Measurements from ENCODE around the gene TENM4.

TENM4 gene

DNA sequence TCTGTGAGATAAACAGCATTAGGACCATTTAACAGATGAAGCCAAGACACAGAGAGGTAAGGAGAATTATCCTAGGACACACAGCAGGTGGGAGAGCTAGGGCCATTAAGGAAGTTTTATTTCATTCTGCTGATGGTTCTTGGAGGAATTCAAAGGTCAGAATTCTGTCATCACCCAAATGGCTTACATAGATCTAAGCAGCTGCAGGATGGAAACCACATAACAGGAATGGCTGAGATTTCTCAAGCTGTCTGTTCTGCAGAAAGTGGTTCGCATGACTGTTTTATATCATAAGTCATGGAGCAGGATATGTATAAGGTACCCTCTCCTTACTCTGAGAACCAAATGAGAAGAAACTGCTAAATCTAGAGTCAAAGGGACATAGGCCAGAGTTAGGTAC, 702.9 kb downstream of the TENM4 start:
- in situ Hi-C loops (cut with MboI; ENCODE audit: low sequenced_read_pairs) = no loop called here

- in situ Hi-C loops (cut with MboI; ENCODE audit: low sequenced_read_pairs) = no loop called here
Measured at GRCh38 chr11:78737301-78737700, 703.5 kb downstream of the TENM4 start.

GRCh38 chr11:78735711-78736110, 705.1 kb downstream of the TENM4 start:
- in situ Hi-C loops (cut with MboI; ENCODE audit: low sequenced_read_pairs) = no loop called here

DNA sequence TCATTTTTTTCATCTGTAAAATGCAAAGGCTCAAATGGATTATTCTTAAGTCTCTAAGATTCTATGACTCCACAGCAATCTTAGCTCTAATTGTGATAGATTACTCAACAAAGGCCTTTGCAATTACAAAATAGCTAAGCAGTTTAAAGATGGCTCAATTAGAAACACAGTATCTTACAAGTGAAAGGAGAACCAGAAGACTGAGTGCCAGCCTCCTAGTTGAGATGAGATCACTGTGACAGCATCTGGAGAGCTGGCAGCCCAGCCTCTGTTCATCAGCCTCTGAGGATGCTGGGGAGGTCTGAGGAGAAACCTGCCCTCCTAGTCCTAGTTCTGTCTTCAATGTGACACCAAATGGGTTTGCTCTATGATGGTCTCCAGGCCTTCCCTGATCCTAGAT, 707.8 kb downstream of the TENM4 start:
- in situ Hi-C loops (cut with MboI; ENCODE audit: low sequenced_read_pairs) = no loop called here

- in situ Hi-C loops (cut with MboI; ENCODE audit: low sequenced_read_pairs) = no loop called here
Measured at GRCh38 chr11:78732246-78732645, 708.6 kb downstream of the TENM4 start.

DNA sequence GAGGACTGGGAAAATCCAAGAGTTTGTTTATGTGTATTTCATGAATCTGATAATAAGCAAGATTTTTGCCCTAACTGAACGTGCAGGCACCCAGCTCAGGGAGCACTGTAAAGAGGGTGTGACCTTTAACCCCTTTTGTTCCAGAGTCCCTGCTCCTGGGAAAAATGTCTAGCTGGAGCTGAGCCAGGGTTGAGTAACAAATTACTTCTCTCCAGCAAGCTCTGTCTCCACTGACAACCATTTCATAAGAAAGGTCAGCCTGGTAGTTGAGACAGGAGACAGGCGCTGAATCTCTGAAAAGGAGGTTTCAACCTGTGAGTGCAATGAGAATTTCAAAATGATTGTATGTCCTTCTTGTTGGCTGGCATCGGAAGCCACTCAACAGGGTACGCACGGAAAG, 709.8 kb downstream of the TENM4 start:
- in situ Hi-C loops (cut with MboI; ENCODE audit: low sequenced_read_pairs) = no loop called here

GRCh38 chr11:78730267-78730824, 710.5 kb downstream of the TENM4 start:
- in situ Hi-C loops (cut with MboI; ENCODE audit: low sequenced_read_pairs) = no loop called here

GRCh38 chr11:78727816-78728215, 713.0 kb downstream of the TENM4 start:
- in situ Hi-C loops (cut with MboI; ENCODE audit: low sequenced_read_pairs) = no loop called here

- in situ Hi-C loops (cut with MboI; ENCODE audit: low sequenced_read_pairs) = no loop called here
Measured at GRCh38 chr11:78725200-78725599, 715.6 kb downstream of the TENM4 start.

- in situ Hi-C loops (cut with MboI; ENCODE audit: low sequenced_read_pairs) = no loop called here
Measured at GRCh38 chr11:78722786-78723185, 718.0 kb downstream of the TENM4 start.

GRCh38 chr11:78720281-78720989, 720.4 kb downstream of the TENM4 start:
- in situ Hi-C loops (cut with MboI; ENCODE audit: low sequenced_read_pairs) = no loop called here

DNA sequence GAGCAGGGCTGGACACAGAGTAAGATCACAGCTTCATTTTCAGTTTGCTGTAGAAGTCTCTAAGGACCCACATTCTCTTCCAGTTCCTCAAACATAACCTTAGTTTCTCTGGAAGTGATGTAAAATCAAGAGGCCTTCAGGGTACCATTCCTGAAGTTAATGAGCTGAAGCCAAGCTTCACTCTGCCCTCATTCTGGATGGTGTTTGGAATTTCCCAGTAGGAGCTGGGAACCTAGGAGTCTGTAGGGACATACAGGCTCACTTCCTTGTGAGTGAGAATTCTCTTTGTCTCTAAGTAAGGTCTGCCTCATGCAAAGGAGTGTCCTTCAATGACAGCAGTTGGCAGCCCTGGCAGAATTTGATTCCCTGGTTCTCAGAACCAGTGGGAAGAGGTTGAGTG, 723.8 kb downstream of the TENM4 start:
- in situ Hi-C loops (cut with MboI; ENCODE audit: low sequenced_read_pairs) = no loop called here

- in situ Hi-C loops (cut with MboI; ENCODE audit: low sequenced_read_pairs) = no loop called here
Measured at GRCh38 chr11:78715639-78716311, 725.1 kb downstream of the TENM4 start.

DNA sequence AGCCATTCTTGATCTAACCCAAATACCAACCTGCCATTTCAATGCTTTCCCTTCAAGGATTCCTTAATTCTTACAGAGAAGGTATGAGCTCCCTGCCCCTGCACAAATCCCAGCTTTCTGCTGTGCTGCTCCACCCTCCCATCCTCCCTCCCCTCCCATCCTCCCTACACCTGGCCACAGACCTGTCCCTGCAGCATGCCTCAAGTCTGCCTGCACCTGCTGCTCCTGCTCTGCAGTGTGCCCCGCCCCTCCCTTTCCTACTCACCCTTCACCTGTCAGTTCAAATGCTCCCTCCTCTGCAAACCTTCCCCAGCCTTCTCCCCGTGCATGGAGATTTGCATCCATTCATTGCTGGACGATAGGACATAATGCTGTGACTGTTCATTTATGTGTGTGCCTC, 726.3 kb downstream of the TENM4 start:
- in situ Hi-C loops (cut with MboI; ENCODE audit: low sequenced_read_pairs) = no loop called here

DNA sequence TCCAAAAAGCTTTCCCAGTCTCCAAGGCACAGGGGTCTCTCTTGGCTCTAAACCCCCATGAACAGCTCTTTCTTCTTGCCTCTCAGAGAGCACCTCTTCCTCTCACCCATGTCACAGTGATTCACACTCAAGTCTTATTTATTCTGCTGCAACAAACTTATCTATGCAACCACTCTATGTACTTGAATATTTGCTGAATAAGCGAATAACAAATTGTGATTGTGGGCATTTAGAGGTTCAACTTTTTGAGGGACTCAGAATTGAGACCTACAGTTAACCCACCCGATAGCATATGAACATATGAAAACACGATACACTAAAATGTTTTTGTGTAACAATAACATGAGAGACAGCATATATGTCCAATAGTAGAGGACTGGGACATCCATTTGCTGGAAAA, 729.1 kb downstream of the TENM4 start:
- in situ Hi-C loops (cut with MboI; ENCODE audit: low sequenced_read_pairs) = no loop called here

GRCh38 chr11:78710417-78710816, 730.4 kb downstream of the TENM4 start:
- in situ Hi-C loops (cut with MboI; ENCODE audit: low sequenced_read_pairs) = no loop called here

DNA sequence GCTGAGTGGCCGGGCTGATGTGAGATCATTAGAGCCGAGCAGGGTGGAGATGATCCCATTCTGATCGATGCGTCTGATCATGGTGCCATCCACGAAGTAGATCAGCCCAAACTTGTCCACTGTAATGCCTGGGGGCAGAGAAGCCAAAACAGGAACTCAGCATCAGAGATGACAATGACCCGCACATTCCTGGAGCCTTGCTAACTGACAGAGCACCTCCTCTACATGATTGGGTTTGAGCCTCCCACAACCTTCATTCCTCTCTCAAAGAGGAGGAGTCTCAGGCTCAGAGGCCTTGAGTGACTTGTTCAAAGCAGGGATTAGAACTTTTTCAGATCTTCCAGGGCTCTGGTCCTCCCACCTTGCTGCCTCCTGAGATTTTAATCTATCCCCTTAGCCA, 732.4 kb downstream of the TENM4 start:
- in situ Hi-C loops (cut with MboI; ENCODE audit: low sequenced_read_pairs) = no loop called here

DNA sequence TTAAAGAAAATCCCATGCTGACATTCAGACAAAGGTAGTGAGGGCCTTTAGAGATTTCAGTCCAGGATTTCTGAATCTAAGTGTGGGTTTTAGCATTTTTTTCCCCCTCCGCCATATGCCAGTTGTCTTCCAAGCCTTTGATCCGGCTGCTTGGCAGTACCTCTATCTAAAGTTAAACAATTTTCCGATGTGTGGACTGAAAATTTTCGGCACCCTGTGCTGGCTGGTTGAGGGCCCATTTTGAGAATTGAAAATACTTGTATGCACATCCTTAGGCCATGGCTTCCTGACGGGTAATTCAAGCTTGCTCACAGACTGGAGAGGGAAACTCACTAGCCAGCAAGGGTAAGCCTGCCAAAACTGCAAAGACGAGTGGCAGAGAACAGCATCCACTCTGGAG, 734.3 kb downstream of the TENM4 start:
- in situ Hi-C loops (cut with MboI; ENCODE audit: low sequenced_read_pairs) = no loop called here

- in situ Hi-C loops (cut with MboI; ENCODE audit: low sequenced_read_pairs) = no loop called here
Measured at GRCh38 chr11:78704811-78705210, 736.0 kb downstream of the TENM4 start.

DNA sequence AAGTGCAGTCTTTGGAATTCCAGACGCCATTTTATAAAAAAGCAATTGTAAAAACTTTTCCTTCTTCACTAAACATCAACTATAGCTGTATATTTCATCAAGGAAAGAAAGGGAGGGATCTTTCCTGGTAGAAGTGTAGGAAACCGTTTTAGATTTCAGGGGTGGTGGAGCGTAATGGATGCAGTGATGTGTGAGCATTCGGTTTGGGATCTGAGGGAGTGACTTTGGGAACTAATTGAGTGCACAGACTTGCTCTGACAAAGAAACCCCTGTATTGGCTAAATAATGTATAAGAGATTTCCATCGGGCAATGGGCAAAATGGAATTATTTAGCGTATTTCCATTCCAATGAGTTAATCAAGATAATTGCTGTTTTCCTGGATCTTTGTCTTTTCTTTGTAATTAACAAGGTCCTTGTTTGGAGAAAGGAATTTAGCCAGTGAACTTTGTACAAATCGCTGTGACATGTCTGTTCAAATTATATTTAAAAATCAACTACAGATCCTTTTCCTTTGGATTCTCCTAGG, 741.2 kb downstream of the TENM4 start:
- in situ Hi-C loops (cut with MboI; ENCODE audit: low sequenced_read_pairs) = no loop called here

DNA sequence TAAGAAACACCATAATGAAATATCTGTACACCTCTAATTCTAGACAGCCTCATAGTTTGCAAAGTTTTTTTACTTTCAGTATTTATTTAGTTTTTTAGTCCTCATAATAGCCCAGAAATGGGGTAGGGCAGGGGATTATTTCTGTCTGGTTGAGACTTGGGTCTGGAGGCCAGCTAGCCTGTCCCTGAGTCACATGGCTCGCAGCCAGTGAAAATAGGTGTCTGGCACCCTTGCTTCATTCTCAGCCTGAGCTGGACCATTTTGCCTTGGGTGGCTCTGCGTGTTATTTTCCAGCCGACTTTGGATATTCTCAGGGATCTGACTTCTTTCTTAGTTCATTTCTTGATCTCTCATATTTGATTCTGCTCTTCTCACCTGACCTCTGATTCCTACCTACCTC, 742.2 kb downstream of the TENM4 start:
- in situ Hi-C loops (cut with MboI; ENCODE audit: low sequenced_read_pairs) = no loop called here

DNA sequence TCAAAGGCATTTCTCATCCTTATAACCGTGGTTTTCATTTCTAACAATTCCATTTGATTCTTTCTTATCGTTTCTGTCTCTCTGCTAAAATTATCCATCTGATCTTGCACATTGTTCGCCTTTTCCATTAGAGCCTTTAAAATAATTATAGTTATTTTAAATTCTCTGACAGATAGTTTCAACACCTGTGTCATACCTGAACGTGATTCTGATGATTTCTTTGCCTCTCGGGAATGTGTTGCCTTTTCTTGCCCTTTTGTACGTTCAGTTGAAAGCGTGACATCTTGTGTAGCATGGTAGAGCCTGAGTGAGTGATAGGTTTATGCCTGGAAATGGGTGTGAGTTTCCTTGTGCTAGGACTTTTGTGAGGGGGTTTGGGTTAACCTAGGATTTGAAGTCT, 744.7 kb downstream of the TENM4 start:
- in situ Hi-C loops (cut with MboI; ENCODE audit: low sequenced_read_pairs) = no loop called here
